ENCODE data around the gene SLC9A9.
A peak's percentile ranks its signal among the peaks of the same experiment; 100 is the strongest.

DNA sequence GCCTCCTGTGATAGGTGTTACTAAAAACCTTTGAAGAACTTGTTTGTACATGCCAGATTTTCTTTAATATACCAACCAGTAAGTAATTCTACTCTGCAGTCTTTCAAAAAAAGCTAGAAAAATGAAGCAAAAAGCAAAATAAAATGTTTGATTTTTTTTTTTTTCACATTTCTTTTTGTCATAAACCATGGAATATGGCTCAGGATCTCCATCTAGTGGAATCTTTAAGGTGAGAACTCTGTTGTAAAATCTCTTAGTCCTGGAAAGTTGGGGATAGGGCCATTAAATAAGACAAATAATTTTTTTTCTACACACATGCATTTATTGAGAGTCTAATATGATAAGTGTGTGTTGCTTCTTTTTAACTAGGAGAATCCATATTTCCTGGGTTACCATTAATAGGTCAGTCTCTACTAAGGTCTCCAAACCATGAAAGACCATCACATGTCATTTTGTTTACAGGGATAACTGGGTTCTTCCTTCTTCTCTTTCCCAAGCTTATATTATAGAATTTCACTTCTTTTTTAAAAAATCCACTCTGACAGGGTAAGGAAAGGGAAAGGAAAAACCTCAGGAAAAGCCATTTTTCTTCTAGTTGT is 84.6 kb downstream of the SLC9A9 start:
- TF ChIP-seq IKZF2 (IDR thresholded peaks at IDR 0.05) (no peak), FOXM1 (IDR thresholded peaks at IDR 0.05; ENCODE audit: low read depth, low read length) (no peak)
- TF ChIP-seq, protein P1, sequence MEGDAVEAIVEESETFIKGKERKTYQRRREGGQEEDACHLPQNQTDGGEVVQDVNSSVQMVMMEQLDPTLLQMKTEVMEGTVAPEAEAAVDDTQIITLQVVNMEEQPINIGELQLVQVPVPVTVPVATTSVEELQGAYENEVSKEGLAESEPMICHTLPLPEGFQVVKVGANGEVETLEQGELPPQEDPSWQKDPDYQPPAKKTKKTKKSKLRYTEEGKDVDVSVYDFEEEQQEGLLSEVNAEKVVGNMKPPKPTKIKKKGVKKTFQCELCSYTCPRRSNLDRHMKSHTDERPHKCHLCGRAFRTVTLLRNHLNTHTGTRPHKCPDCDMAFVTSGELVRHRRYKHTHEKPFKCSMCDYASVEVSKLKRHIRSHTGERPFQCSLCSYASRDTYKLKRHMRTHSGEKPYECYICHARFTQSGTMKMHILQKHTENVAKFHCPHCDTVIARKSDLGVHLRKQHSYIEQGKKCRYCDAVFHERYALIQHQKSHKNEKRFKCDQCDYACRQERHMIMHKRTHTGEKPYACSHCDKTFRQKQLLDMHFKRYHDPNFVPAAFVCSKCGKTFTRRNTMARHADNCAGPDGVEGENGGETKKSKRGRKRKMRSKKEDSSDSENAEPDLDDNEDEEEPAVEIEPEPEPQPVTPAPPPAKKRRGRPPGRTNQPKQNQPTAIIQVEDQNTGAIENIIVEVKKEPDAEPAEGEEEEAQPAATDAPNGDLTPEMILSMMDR (IDR thresholded peaks at IDR 0.05 in 2 of 3, conservative IDR thresholded peaks at IDR 0.05 in 1 of 3; ENCODE audit: control insufficient read depth in 2 of 3, extremely low read depth in 1 of 3, insufficient read depth in 1 of 3, low read depth in 3 of 3, low read length in 3 of 3) = peak in 1 of 3 experiments; percentile 28; a peak in 2 of 6 replicates
- TF ChIP-seq, protein P2, sequence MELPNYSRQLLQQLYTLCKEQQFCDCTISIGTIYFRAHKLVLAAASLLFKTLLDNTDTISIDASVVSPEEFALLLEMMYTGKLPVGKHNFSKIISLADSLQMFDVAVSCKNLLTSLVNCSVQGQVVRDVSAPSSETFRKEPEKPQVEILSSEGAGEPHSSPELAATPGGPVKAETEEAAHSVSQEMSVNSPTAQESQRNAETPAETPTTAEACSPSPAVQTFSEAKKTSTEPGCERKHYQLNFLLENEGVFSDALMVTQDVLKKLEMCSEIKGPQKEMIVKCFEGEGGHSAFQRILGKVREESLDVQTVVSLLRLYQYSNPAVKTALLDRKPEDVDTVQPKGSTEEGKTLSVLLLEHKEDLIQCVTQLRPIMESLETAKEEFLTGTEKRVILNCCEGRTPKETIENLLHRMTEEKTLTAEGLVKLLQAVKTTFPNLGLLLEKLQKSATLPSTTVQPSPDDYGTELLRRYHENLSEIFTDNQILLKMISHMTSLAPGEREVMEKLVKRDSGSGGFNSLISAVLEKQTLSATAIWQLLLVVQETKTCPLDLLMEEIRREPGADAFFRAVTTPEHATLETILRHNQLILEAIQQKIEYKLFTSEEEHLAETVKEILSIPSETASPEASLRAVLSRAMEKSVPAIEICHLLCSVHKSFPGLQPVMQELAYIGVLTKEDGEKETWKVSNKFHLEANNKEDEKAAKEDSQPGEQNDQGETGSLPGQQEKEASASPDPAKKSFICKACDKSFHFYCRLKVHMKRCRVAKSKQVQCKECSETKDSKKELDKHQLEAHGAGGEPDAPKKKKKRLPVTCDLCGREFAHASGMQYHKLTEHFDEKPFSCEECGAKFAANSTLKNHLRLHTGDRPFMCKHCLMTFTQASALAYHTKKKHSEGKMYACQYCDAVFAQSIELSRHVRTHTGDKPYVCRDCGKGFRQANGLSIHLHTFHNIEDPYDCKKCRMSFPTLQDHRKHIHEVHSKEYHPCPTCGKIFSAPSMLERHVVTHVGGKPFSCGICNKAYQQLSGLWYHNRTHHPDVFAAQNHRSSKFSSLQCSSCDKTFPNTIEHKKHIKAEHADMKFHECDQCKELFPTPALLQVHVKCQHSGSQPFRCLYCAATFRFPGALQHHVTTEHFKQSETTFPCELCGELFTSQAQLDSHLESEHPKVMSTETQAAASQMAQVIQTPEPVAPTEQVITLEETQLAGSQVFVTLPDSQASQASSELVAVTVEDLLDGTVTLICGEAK (IDR thresholded peaks at IDR 0.05; ENCODE audit: borderline replicate concordance) = no peak
